K562 (cell line): Measurements from ENCODE around the gene HAUS7. TPM values are rescaled to one million over a fixed set of nuclear protein-coding genes. Genes with fewer than 3 reads are reported as not detected.

Experiments
- BRCA1 ChIP-seq, 2 experiments: fragments of 450-650 bp in 1 of 2; sonication (generic) in 1 of 2; formaldehyde crosslinking in 1 of 2; IDR thresholded peaks; 2 replicates each; pipeline versions ENCODE4 v1.5.0 to v1.6.1; 2017 to 2020; ENCODE audit warnings: mild to moderate bottlenecking in 1 of 2, missing genetic modification reagents in 1 of 2
- HDAC2 ChIP-seq: fragments of 450-650 bp; IDR thresholded peaks from 2 replicates; pipeline ENCODE4 v1.6.1; 2016; ENCODE audit warnings: mild to moderate bottlenecking
- HOXB6 ChIP-seq: fragments of 250-450 bp; sonication (Bioruptor Pico); IDR thresholded peaks from 2 replicates; pipeline ENCODE4 v1.5.1; 2022; ENCODE audit warnings: mild to moderate bottlenecking, borderline replicate concordance
- KAT7 ChIP-seq: sonication (generic); formaldehyde crosslinking; IDR thresholded peaks from 2 replicates; pipeline ENCODE4 v1.8.0; 2022; ENCODE audit warnings: missing genetic modification reagents, mild to moderate bottlenecking, borderline replicate concordance
- KLF16 ChIP-seq: IDR thresholded peaks from 2 replicates; pipeline ENCODE4 v1.6.1; 2016; ENCODE audit warnings: antibody characterized with exemption
- LCOR ChIP-seq: sonication (generic); formaldehyde crosslinking; IDR thresholded peaks from 2 replicates; pipeline ENCODE4 v1.8.0; 2022; ENCODE audit warnings: mild to moderate bottlenecking, missing genetic modification reagents
- MAZ ChIP-seq, 2 experiments: fragments of 450-650 bp in 1 of 2; sonication (generic) in 1 of 2; formaldehyde crosslinking; IDR thresholded peaks in 1 of 2; conservative IDR thresholded peaks in 1 of 2; 2 replicates each; pipeline versions ENCODE4 v1.4.0 to v1.5.0; 2020; ENCODE audit warnings: mild to moderate bottlenecking in 1 of 2, missing genetic modification reagents in 1 of 2
- MYNN ChIP-seq, 2 experiments: sonication (generic); formaldehyde crosslinking in 1 of 2; IDR thresholded peaks; 2 replicates each; pipeline versions ENCODE4 v1.5.0 to v1.6.1; 2016 to 2020; ENCODE audit warnings: antibody characterized with exemption in 1 of 2, missing genetic modification reagents in 1 of 2
- NFE2 ChIP-seq: IDR thresholded peaks from 2 replicates; pipeline ENCODE4 v1.6.1; 2014; ENCODE audit warnings: antibody characterized with exemption, low read depth
- NFXL1 ChIP-seq: fragments of 450-650 bp; formaldehyde crosslinking; IDR thresholded peaks from 2 replicates; pipeline ENCODE4 v1.4.0; 2021; ENCODE audit warnings: mild to moderate bottlenecking
- SAP30 ChIP-seq: fragments of 200-600 bp; sonication (generic); IDR thresholded peaks from 2 replicates; pipeline ENCODE4 v1.6.1; 2012; ENCODE audit warnings: borderline replicate concordance, low read depth, mild to moderate bottlenecking, moderate library complexity, low read length, control low read depth, inconsistent platforms; ENCODE audit not compliant: insufficient read depth, poor library complexity, severe bottlenecking
- ZNF212 ChIP-seq: fragments of 450-650 bp; formaldehyde crosslinking; IDR thresholded peaks from 2 replicates; pipeline ENCODE4 v1.4.0; 2020; ENCODE audit warnings: mild to moderate bottlenecking
- ZNF324 ChIP-seq: fragments of 250-450 bp; sonication (Bioruptor Pico); IDR thresholded peaks from 2 replicates; pipeline ENCODE4 v1.4.0; 2020; ENCODE audit warnings: mild to moderate bottlenecking
- polyA plus RNA-seq, 8 experiments: library from polyadenylated mRNA; depleted of rRNA in 4 of 8; stranded (reverse) in 5 of 8; unstranded in 3 of 8; fragments of >200 nt; fragmentation: Nextera tagmentation in 2 of 8; fragmentation: Illumina TruSeq in 1 of 8; extraction: Ambion mirVana in 2 of 8; extraction: Trizol in 1 of 8; gene quantifications; 2 replicates each; pipeline versions ENCODE4 v1.2.1 to v1.2.3, GENCODE V29; 2011 to 2014; ENCODE audit warnings: inconsistent platforms in 1 of 8, missing spikeins in 1 of 8
- total RNA-seq, 7 experiments: library from RNA; depleted of rRNA in 6 of 7; stranded (reverse); fragments of >200 nt in 6 of 7; fragmentation: Illumina TruSeq in 2 of 7; extraction: Trizol in 2 of 7; gene quantifications; 2 replicates each; pipeline versions ENCODE4 v1.2.1 to v1.2.3, GENCODE V29; 2011 to 2021; ENCODE audit warnings: low replicate concordance in 1 of 7
- TF ChIP-seq, protein P1 (sequence below), 2 experiments: IDR thresholded peaks; 2 replicates each; pipeline ENCODE4 v1.6.1; 2011; ENCODE audit warnings: borderline replicate concordance in 1 of 2, control low read depth in 1 of 2, low read depth in 1 of 2, low read length in 1 of 2, mild to moderate bottlenecking in 1 of 2, mixed read lengths in 1 of 2, moderate library complexity in 1 of 2; ENCODE audit not compliant: insufficient read depth in 1 of 2, insufficient read length in 1 of 2, poor library complexity in 1 of 2, severe bottlenecking in 1 of 2; ENCODE audit errors: extremely low read depth in 1 of 2
- TF ChIP-seq, protein P2 (sequence below): sonication (generic); formaldehyde crosslinking; IDR thresholded peaks from 2 replicates; pipeline ENCODE4 v1.8.0; 2022; ENCODE audit warnings: missing genetic modification reagents, mild to moderate bottlenecking, moderate library complexity, borderline replicate concordance
- TF ChIP-seq, protein P3 (sequence below): fragments of 250-450 bp; sonication (Bioruptor Pico); IDR thresholded peaks from 2 replicates; pipeline ENCODE4 v1.9.0; 2021; ENCODE audit warnings: mild to moderate bottlenecking, inconsistent platforms
- TF ChIP-seq, protein P4 (sequence below): IDR thresholded peaks from 3 replicates; pipeline ENCODE4 v1.6.1; 2011; ENCODE audit warnings: borderline replicate concordance, mild to moderate bottlenecking, moderate library complexity; ENCODE audit not compliant: insufficient read length; ENCODE audit errors: extremely low read depth
- TF ChIP-seq, protein P5 (sequence below): sonication (generic); formaldehyde crosslinking; IDR thresholded peaks from 2 replicates; pipeline ENCODE4 v1.8.1; 2023; ENCODE audit warnings: mild to moderate bottlenecking, missing genetic modification reagents, moderate library complexity

Gene HAUS7
- total and polyA plus RNA-seq, 9 of the 15 experiments (the other 6 are each of a cell fraction or from before 2014, with no cell fraction given): 10.0 to 94.9 (median 48.8) TPM

DNA sequence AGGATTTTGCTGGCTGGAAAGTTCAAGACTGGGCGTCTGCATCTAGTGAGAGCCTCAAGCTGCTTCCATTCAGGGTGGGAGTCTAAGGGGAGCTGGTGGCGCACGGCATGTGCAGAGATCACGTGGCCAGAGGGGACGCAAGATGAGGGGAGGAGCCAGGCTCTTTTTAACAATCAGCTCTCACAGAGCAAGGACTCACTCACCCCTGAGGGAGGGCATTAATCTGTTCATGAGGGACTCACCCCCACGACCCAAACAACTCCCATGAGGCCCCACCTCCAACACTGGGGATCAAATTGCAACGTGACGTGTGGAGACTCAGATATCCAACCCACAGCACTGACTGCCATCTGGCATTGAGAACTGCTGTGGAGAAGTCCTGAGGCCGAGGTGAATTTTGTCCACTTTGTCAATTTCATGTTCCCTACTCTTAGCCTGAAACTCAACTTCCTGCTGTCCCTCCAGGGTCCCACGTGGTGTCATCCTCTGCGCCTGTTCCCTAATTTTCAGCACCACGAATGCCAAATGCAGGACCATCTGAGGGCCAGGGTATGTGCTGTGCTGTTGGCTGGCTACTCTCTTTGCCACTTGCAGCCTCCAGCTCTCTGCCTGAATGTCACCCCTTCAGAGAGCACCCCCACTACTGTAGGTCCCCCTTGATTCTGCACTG is 53.5 kb downstream of the HAUS7 start (continued):
- TF ChIP-seq, protein P1, sequence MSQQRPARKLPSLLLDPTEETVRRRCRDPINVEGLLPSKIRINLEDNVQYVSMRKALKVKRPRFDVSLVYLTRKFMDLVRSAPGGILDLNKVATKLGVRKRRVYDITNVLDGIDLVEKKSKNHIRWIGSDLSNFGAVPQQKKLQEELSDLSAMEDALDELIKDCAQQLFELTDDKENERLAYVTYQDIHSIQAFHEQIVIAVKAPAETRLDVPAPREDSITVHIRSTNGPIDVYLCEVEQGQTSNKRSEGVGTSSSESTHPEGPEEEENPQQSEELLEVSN (IDR thresholded peaks at IDR 0.05; ENCODE audit: borderline replicate concordance in 1 of 2, extremely low read depth in 1 of 2, insufficient read depth in 1 of 2, insufficient read length in 1 of 2, low read depth in 1 of 2, low read length in 1 of 2, poor library complexity in 1 of 2, severe bottlenecking in 1 of 2): peak in 1 of 2 experiments; percentile 79
- TF ChIP-seq, protein P2, sequence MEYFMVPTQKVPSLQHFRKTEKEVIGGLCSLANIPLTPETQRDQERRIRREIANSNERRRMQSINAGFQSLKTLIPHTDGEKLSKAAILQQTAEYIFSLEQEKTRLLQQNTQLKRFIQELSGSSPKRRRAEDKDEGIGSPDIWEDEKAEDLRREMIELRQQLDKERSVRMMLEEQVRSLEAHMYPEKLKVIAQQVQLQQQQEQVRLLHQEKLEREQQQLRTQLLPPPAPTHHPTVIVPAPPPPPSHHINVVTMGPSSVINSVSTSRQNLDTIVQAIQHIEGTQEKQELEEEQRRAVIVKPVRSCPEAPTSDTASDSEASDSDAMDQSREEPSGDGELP (CRISPR knock-in tag): 0 out of 2 replicates have a peak, but pooled peaks have one; percentile 27
- TF ChIP-seq, protein P3, sequence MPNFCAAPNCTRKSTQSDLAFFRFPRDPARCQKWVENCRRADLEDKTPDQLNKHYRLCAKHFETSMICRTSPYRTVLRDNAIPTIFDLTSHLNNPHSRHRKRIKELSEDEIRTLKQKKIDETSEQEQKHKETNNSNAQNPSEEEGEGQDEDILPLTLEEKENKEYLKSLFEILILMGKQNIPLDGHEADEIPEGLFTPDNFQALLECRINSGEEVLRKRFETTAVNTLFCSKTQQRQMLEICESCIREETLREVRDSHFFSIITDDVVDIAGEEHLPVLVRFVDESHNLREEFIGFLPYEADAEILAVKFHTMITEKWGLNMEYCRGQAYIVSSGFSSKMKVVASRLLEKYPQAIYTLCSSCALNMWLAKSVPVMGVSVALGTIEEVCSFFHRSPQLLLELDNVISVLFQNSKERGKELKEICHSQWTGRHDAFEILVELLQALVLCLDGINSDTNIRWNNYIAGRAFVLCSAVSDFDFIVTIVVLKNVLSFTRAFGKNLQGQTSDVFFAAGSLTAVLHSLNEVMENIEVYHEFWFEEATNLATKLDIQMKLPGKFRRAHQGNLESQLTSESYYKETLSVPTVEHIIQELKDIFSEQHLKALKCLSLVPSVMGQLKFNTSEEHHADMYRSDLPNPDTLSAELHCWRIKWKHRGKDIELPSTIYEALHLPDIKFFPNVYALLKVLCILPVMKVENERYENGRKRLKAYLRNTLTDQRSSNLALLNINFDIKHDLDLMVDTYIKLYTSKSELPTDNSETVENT (CRISPR knock-in tag): no peak
- TF ChIP-seq MYNN (IDR thresholded peaks at IDR 0.05) (no peak), MYNN (CRISPR knock-in tag; IDR thresholded peaks at IDR 0.05) (no peak), LCOR (CRISPR knock-in tag) (no peak), SAP30 (no peak), BRCA1 (IDR thresholded peaks at IDR 0.05) (no peak), BRCA1 (CRISPR knock-in tag; IDR thresholded peaks at IDR 0.05) (no peak), KAT7 (CRISPR knock-in tag) (no peak), NFE2 (no peak), HOXB6 (CRISPR knock-in tag) (no peak), MAZ (CRISPR knock-in tag; conservative IDR thresholded peaks at IDR 0.05 in 1 of 2, IDR thresholded peaks at IDR 0.05 in 1 of 2) (no peak), ZNF212 (CRISPR knock-in tag) (no peak), ZNF324 (CRISPR knock-in tag) (no peak), NFXL1 (CRISPR knock-in tag) (no peak), KLF16 (no peak), HDAC2 (no peak)
- TF ChIP-seq, protein P4, sequence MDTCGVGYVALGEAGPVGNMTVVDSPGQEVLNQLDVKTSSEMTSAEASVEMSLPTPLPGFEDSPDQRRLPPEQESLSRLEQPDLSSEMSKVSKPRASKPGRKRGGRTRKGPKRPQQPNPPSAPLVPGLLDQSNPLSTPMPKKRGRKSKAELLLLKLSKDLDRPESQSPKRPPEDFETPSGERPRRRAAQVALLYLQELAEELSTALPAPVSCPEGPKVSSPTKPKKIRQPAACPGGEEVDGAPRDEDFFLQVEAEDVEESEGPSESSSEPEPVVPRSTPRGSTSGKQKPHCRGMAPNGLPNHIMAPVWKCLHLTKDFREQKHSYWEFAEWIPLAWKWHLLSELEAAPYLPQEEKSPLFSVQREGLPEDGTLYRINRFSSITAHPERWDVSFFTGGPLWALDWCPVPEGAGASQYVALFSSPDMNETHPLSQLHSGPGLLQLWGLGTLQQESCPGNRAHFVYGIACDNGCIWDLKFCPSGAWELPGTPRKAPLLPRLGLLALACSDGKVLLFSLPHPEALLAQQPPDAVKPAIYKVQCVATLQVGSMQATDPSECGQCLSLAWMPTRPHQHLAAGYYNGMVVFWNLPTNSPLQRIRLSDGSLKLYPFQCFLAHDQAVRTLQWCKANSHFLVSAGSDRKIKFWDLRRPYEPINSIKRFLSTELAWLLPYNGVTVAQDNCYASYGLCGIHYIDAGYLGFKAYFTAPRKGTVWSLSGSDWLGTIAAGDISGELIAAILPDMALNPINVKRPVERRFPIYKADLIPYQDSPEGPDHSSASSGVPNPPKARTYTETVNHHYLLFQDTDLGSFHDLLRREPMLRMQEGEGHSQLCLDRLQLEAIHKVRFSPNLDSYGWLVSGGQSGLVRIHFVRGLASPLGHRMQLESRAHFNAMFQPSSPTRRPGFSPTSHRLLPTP: no peak
- TF ChIP-seq, protein P5, sequence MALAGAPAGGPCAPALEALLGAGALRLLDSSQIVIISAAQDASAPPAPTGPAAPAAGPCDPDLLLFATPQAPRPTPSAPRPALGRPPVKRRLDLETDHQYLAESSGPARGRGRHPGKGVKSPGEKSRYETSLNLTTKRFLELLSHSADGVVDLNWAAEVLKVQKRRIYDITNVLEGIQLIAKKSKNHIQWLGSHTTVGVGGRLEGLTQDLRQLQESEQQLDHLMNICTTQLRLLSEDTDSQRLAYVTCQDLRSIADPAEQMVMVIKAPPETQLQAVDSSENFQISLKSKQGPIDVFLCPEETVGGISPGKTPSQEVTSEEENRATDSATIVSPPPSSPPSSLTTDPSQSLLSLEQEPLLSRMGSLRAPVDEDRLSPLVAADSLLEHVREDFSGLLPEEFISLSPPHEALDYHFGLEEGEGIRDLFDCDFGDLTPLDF (CRISPR knock-in tag): no peak
